GM18861 (cell line): ENCODE results near the gene NECAB2.

Source experiments
- ATAC-seq: cut with Tn5 transposase; IDR thresholded peaks from one replicate; pipeline ENCODE4 v1.9.1; 2021; ENCODE audit not compliant: unreplicated experiment

NECAB2 gene

GRCh38 chr16:83967838-83968305 lies at the start of gene NECAB2:
Gene NECAB2 (plus strand): TSS chr16:83968244. CDS start chr16:83968649, 405 bp downstream.
- no peak for ATAC-seq

DNA sequence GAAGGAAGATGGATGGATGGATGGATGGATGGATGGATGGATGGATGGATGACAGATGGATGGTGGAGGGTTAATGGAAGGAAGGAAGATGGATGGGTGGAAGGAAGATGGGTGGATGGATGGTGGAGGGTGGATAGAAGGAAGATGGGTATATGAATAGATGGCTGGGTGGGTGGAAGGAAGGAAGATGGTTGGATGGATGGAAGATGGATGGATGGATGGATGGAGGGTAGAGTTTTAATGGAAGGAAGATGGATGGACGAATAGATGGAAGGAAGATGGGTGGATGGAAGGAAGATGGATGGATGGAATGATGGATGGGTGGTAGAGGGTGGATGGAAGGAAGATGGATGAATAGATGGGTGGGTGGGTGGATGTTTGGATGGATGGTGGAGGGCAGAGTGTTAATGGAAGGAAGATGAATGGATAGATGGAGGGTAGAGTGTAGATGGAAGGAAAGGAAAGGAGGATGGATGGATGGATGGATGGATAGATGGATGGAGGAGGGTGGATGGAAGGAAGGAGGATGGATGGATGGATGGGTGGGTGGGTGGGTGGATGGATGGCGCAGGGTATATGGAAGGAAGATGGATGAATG lies 47.1 kb upstream of the NECAB2 start:
- ATAC-seq = no peak

- no peak for ATAC-seq
Observed at GRCh38 chr16:83923581-83924365, 44.3 kb upstream of the NECAB2 start.

DNA sequence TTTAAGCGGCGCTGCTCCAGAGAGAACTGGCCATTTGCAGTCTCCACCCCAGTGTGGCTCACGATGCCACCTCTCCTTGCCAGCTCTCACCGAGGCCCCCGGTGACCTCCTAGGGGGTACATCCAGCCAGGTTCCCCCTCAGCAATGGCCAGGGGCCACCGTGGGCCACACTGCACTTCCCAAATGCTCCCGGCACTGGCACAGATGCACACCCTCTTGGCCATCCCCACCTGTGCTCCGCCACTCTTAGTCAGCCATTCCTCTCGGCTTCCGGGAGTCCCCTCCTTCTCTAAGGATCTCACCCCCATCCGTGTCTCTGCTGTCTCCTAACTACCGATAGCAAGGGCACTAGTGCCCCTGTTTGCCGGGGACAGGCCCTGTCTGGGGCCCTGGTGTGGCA lies 43.4 kb upstream of the NECAB2 start:
- no peak for ATAC-seq

- no peak for ATAC-seq
Observed at GRCh38 chr16:83925095-83925905, 42.7 kb upstream of the NECAB2 start.

GRCh38 chr16:83925957-83926725 lies 41.9 kb upstream of the NECAB2 start:
- ATAC-seq = no peak

GRCh38 chr16:83926726-83927397 lies 41.2 kb upstream of the NECAB2 start:
- ATAC-seq = no peak

DNA sequence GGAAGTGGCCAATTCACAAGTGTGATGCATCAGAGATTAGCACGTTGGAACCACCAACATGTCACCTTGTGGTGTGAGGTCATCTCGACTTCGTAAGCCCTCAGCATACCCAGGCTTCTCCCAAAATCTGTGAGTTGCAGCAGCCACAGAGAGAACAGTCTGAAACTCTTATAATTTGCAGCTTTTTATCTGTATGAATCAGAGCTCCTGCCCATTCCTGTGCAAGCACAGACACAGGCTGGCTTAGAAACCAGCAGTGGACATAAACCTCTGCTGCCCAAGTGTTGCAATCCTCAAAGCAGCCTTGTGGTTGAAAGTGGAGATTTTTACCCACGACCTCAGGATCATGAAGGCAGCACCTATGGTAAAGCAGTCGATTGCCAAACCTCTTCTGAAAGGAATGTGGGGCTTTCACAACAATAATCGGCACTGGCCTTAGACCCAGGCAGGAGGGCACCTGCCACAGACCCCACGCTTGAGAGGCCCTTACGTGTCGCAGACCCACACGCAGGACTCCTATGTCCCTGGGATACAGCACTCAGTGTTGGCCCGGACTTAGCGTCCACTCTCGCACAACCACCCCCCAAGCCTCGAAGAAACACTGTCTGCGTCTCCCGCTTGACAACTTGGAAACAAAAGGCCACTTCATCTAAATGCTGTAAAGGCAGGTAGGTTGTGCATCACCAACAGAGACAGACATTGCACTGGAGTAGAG lies 39.5 kb upstream of the NECAB2 start:
- no peak for ATAC-seq

GRCh38 chr16:83929811-83930555 lies 38.1 kb upstream of the NECAB2 start:
- ATAC-seq = no peak

- ATAC-seq = no peak
Observed at GRCh38 chr16:83930730-83931500, 37.1 kb upstream of the NECAB2 start.

GRCh38 chr16:83931556-83931955 lies 36.5 kb upstream of the NECAB2 start:
- no peak for ATAC-seq

DNA sequence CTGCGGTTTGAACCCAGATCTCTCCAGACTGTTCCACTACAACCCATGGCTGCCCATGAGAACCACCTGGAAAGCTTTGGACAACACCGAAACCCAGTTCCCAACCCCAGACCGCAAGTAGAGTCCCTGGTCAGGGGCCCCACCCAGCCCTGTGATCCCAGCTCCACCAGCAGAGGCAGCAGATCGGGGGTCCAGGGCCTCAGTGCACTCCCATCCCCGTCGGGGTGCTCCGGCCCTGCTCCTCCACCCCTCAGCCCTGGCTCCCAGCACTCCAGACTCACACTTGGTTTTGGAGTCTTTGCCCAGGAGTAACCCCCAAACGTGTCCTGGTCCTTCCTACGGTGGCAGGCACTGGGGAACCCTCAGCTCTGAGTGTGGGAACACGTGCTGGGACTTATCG lies 35.7 kb upstream of the NECAB2 start:
- ATAC-seq = no peak

GRCh38 chr16:83932955-83933673 lies 34.9 kb upstream of the NECAB2 start:
- ATAC-seq = no peak

- no peak for ATAC-seq
Observed at GRCh38 chr16:83933885-83934683, 34.0 kb upstream of the NECAB2 start.

- ATAC-seq = no peak
Observed at GRCh38 chr16:83934684-83934977, 33.4 kb upstream of the NECAB2 start.

- ATAC-seq = no peak
Observed at GRCh38 chr16:83935005-83935857, 32.8 kb upstream of the NECAB2 start.
